BLaER1 treated with 17β-estradiol and CSF1 and Interleukin-3, amounts not matched to agents 10 nM and 100 nM (cell line): ENCODE measurements around the gene PLA2G6.
"Not testable (repeated sequence)": the region's sequence is repeated elsewhere in the genome, so short reads cannot be mapped to it uniquely, and the experiment has no call there.

Source experiments
- H3K27ac ChIP-seq, 11 experiments: shearing (Covaris generic); formaldehyde crosslinking; 2 replicates each; pipeline ENCODE4 v1.8.1; 2022
- H3K27me3 ChIP-seq, 11 experiments: shearing (Covaris generic); formaldehyde crosslinking; 2 replicates each; pipeline ENCODE4 v1.8.1; 2022
- H3K36me3 ChIP-seq, 11 experiments: shearing (Covaris generic); formaldehyde crosslinking; 2 replicates each; pipeline ENCODE4 v1.8.1; 2022
- H3K4me1 ChIP-seq, 10 experiments: shearing (Covaris generic); formaldehyde crosslinking; 2 replicates each; pipeline ENCODE4 v1.8.1; 2022
- H3K4me2 ChIP-seq, 11 experiments: shearing (Covaris generic); formaldehyde crosslinking; 2 replicates each; pipeline ENCODE4 v1.8.1; 2022
- H3K4me3 ChIP-seq, 10 experiments: shearing (Covaris generic); formaldehyde crosslinking; 2 replicates each; pipeline ENCODE4 v1.8.1; 2022
- H3K9ac ChIP-seq, 11 experiments: shearing (Covaris generic); formaldehyde crosslinking; 2 replicates each; pipeline ENCODE4 v1.8.1; 2022
- H3K9me3 ChIP-seq, 11 experiments: shearing (Covaris generic); formaldehyde crosslinking; replicated peaks in 1 of 11; 2 replicates each; pipeline ENCODE4 v1.8.1; 2022
- H4K20me1 ChIP-seq, 11 experiments: shearing (Covaris generic); formaldehyde crosslinking; 2 replicates each; pipeline ENCODE4 v1.8.1; 2022
- Cebpa-rat ChIP-seq, 11 experiments: shearing (Covaris generic); IDR thresholded peaks; 2 replicates each; pipeline ENCODE4 v1.8.1; 2022

The PLA2G6 gene

GRCh38 chr22:38082986-38083710 is 98.5 kb downstream of the PLA2G6 start:
- H3K36me3 ChIP-seq = no peaks in the 10 kb centered on the region
- TF ChIP-seq Cebpa-rat (IDR thresholded peaks at IDR 0.05) = no peak
- no peak overlapping the region for H3K9ac ChIP-seq
- peaks cover 18 to 49% (median 35%) of the 10 kb centered on the region in 10 experiments; a peak in 18 of 20 replicates for H3K4me1 ChIP-seq
- H3K4me2 ChIP-seq = peak overlapping the region; percentile 43 to 70 (median 58); a peak in 20 of 22 replicates
- H3K9me3 ChIP-seq = no peaks in the 10 kb centered on the region
- peaks cover 0 to 31% (median 0%) of the 10 kb centered on the region in 11 experiments; a peak in 4 of 22 replicates for H4K20me1 ChIP-seq
- no peak overlapping the region for H3K4me3 ChIP-seq
- no peak overlapping the region for H3K27ac ChIP-seq
- H3K27me3 ChIP-seq = peaks cover 45 to 53% (median 50%) of the 10 kb centered on the region in 11 experiments

GRCh38 chr22:38081941-38082828 is 99.4 kb downstream of the PLA2G6 start:
- Histone ChIP-seq H3K9ac (no peak overlapping the region), H3K4me2 (peak overlapping the region; percentile 43 to 70 (median 62); a peak in 20 of 22 replicates), H3K4me3 (peak overlapping the region in 1 of 10 experiments; percentile 47; a peak in 2 of 20 replicates), H3K27me3 (peaks cover 45 to 53% (median 50%) of the 10 kb centered on the region in 11 experiments), H4K20me1 (peaks cover 0 to 33% (median 0%) of the 10 kb centered on the region in 11 experiments; a peak in 3 of 22 replicates), H3K4me1 (peaks cover 18 to 59% (median 44%) of the 10 kb centered on the region in 10 experiments; a peak in 18 of 20 replicates), H3K36me3 (no peaks in the 10 kb centered on the region), H3K27ac (no peak overlapping the region), H3K9me3 (no peaks in the 10 kb centered on the region)
- TF ChIP-seq Cebpa-rat (IDR thresholded peaks at IDR 0.05) = no peak

GRCh38 chr22:38081636-38081940 is 100.0 kb downstream of the PLA2G6 start:
- Histone ChIP-seq H3K4me2 (peak overlapping the region; percentile 43 to 70 (median 62)), H4K20me1 (peaks cover 0 to 32% (median 0%) of the 10 kb centered on the region in 11 experiments; a peak in 3 of 22 replicates), H3K9me3 (no peaks in the 10 kb centered on the region), H3K27ac (no peak overlapping the region), H3K4me1 (peaks cover 18 to 62% (median 46%) of the 10 kb centered on the region in 10 experiments; a peak in 18 of 20 replicates), H3K4me3 (peak overlapping the region in 5 of 10 experiments; percentile 19 to 47 (median 28); a peak in 4 of 20 replicates), H3K36me3 (no peaks in the 10 kb centered on the region), H3K9ac (0 out of 22 replicates have a peak overlapping the region, but pooled peaks of 1 of the 11 experiments have one; percentile 6), H3K27me3 (peaks cover 45 to 53% (median 50%) of the 10 kb centered on the region in 11 experiments)
- TF ChIP-seq Cebpa-rat (IDR thresholded peaks at IDR 0.05) = no peak

GRCh38 chr22:38080850-38081635 is 100.6 kb downstream of the PLA2G6 start:
- Histone ChIP-seq H3K36me3 (no peaks in the 10 kb centered on the region), H3K27ac (no peak overlapping the region), H3K4me1 (peaks cover 18 to 68% (median 51%) of the 10 kb centered on the region in 10 experiments; a peak in 18 of 20 replicates), H3K4me3 (peak overlapping the region in 5 of 10 experiments; percentile 19 to 47 (median 28); a peak in 4 of 20 replicates), H3K9me3 (no peaks in the 10 kb centered on the region), H3K9ac (0 out of 22 replicates have a peak overlapping the region, but pooled peaks of 1 of the 11 experiments have one; percentile 6), H4K20me1 (peaks cover 0 to 32% (median 0%) of the 10 kb centered on the region in 11 experiments; a peak in 3 of 22 replicates), H3K4me2 (peak overlapping the region; percentile 43 to 70 (median 62)), H3K27me3 (peaks cover 45 to 53% (median 50%) of the 10 kb centered on the region in 11 experiments)
- TF ChIP-seq Cebpa-rat (IDR thresholded peaks at IDR 0.05) = no peak

- H3K36me3 ChIP-seq = no peaks in the 10 kb centered on the region
- peaks cover 18 to 74% (median 55%) of the 10 kb centered on the region in 10 experiments; a peak in 18 of 20 replicates for H3K4me1 ChIP-seq
- no peak overlapping the region for H3K4me3 ChIP-seq
- no peaks in the 10 kb centered on the region for H3K9me3 ChIP-seq
- TF ChIP-seq Cebpa-rat (IDR thresholded peaks at IDR 0.05) = no peak
- H3K4me2 ChIP-seq = peak overlapping the region in 2 of 11 experiments; percentile 55 to 69; a peak in 2 of 22 replicates
- no peak overlapping the region for H3K27ac ChIP-seq
- H3K27me3 ChIP-seq = peaks cover 45 to 53% (median 50%) of the 10 kb centered on the region in 11 experiments
- H4K20me1 ChIP-seq = peaks cover 0 to 32% (median 0%) of the 10 kb centered on the region in 11 experiments; a peak in 3 of 22 replicates
- no peak overlapping the region for H3K9ac ChIP-seq
Observed at GRCh38 chr22:38080474-38080849, 101.2 kb downstream of the PLA2G6 start.

- Histone ChIP-seq H3K4me2 (peak overlapping the region in 3 of 11 experiments; percentile 37 to 55 (median 37); a peak in 3 of 22 replicates), H3K4me1 (peaks cover 18 to 80% (median 62%) of the 10 kb centered on the region in 10 experiments; a peak in 18 of 20 replicates), H3K4me3 (no peak overlapping the region), H3K9ac (no peak overlapping the region; a peak in 1 of 22 replicates), H3K27me3 (peaks cover 45 to 53% (median 50%) of the 10 kb centered on the region in 11 experiments), H3K36me3 (no peaks in the 10 kb centered on the region), H4K20me1 (peaks cover 0 to 32% (median 0%) of the 10 kb centered on the region in 11 experiments; a peak in 3 of 22 replicates), H3K9me3 (no peaks in the 10 kb centered on the region), H3K27ac (no peak overlapping the region)
- TF ChIP-seq Cebpa-rat (IDR thresholded peaks at IDR 0.05) = no peak
Observed at GRCh38 chr22:38079804-38080203, 101.8 kb downstream of the PLA2G6 start.

- not testable (repeated sequence) for H3K36me3 ChIP-seq, H3K9ac ChIP-seq, H3K4me3 ChIP-seq, H3K27ac ChIP-seq, H3K9me3 ChIP-seq
- Histone ChIP-seq H3K27me3 (peaks cover 45 to 53% (median 50%) of the 10 kb centered on the region in 11 experiments), H3K4me1 (peaks cover 18 to 86% (median 62%) of the 10 kb centered on the region in 10 experiments; a peak in 18 of 20 replicates), H4K20me1 (peaks cover 0 to 32% (median 0%) of the 10 kb centered on the region in 11 experiments; a peak in 3 of 22 replicates), H3K4me2 (peak overlapping the region in 7 of 11 experiments; percentile 16 to 55 (median 37); a peak in 12 of 22 replicates)
Observed at GRCh38 chr22:38079208-38079607, 102.4 kb downstream of the PLA2G6 start.
